Subcutaneous adipose tissue (tissue), 4 donors: Measurements from ENCODE around the gene SLC7A6OS. TPM values are rescaled to one million over a fixed set of nuclear protein-coding genes. Genes with fewer than 3 reads are reported as not detected.

Experiments used
- total RNA-seq, 4 donors: library from RNA; depleted of rRNA; stranded (reverse); fragments of >200 nt; gene quantifications; one replicate each; pipeline ENCODE4 v1.1.0, GENCODE V29; 2016
- TF ChIP-seq, protein P1 (sequence below): fragments of 450-650 bp; IDR thresholded peaks from one replicate; pipeline ENCODE4 v1.5.1; 2016; ENCODE audit warnings: low read depth, mild to moderate bottlenecking, control low read depth, antibody characterized with exemption, moderate library complexity

Gene SLC7A6OS
- total RNA-seq, 4 donors from 2014 or later = 10.4 to 16.8 (median 14.8) TPM

DNA sequence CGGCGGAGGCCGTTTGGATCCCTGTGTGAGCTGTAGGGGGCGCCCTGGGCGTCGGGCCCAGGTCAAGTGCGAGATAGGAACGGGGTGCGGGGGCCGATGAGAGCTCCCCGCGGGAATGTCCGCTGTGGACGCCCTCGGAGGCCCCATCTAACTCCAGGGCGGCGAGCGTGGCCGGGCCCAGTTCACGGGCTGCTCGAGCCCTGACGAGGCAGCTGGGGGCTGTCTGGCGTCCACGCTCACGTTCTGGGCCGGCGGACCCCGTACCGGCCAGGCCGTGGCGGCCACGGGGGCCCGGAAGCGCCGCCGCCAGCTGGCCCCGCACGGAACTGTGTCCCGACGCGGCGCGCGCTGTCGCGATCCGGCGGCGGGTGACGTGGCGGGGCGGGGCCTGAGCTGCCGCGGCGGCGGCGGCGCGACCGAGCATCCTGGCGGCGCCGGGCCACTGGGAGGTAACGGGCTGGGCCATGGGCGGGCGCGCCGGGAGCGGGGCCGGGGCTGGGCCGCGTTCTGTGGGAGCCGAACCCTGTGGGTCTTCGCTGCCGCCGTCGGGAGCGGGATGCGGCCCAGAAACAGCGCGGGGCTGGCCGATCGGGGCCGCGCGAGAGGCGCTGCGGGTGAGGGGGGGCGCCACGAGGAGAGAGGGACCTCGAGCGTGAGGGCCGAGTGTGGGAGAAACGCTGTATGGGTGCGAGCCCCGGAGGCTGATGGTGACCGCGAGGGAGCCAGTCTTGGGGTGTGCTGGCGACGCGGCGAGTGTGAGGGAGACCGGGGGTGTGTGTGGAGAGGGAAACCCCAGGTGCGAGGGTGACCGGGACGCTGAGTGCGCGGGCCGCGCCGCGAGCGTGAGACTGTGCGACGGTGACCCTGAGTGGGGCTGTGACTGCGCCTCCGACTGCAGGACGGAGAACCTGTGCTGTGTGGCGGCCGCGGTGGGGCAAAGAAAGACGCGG is 46.3 kb downstream of the SLC7A6OS start, which contains the start of gene SLC7A6:
TSS of gene SLC7A6 (plus strand) at position 399 of the 950 bp plus-strand sequence. CDS start 10,201 bp downstream, outside the sequence.
- TF ChIP-seq, protein P1, sequence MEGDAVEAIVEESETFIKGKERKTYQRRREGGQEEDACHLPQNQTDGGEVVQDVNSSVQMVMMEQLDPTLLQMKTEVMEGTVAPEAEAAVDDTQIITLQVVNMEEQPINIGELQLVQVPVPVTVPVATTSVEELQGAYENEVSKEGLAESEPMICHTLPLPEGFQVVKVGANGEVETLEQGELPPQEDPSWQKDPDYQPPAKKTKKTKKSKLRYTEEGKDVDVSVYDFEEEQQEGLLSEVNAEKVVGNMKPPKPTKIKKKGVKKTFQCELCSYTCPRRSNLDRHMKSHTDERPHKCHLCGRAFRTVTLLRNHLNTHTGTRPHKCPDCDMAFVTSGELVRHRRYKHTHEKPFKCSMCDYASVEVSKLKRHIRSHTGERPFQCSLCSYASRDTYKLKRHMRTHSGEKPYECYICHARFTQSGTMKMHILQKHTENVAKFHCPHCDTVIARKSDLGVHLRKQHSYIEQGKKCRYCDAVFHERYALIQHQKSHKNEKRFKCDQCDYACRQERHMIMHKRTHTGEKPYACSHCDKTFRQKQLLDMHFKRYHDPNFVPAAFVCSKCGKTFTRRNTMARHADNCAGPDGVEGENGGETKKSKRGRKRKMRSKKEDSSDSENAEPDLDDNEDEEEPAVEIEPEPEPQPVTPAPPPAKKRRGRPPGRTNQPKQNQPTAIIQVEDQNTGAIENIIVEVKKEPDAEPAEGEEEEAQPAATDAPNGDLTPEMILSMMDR = no peak

DNA sequence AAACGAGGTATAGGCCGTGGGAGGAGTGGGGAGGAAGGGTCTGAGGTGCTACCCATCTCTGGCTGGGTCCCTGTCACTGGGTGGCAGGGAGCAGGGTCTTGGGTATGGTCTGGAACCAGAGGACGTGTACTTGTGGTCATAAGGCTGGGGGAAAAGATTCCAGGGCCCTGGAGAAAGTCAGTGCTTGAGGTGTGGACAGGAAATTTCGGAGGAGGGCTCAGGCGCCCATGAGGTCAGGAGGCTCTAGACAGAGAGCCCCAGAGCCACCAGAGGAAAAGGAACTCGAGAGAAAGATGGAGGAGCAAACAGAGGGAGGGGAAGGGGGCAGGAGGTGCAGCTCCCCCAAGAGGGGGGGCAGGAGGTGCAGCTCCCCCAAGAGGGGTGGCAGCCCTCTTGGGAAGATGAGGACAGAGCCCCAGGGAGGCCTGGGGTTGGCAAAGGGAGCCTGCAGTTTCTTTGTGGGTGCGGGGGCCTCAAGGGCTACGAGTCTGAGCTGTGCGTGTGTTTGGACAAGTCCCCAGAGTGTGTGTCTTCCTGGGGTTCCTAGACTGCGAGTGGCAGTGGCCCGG is 47.1 kb downstream of the SLC7A6OS start:
- TF ChIP-seq, protein P1 = no peak

DNA sequence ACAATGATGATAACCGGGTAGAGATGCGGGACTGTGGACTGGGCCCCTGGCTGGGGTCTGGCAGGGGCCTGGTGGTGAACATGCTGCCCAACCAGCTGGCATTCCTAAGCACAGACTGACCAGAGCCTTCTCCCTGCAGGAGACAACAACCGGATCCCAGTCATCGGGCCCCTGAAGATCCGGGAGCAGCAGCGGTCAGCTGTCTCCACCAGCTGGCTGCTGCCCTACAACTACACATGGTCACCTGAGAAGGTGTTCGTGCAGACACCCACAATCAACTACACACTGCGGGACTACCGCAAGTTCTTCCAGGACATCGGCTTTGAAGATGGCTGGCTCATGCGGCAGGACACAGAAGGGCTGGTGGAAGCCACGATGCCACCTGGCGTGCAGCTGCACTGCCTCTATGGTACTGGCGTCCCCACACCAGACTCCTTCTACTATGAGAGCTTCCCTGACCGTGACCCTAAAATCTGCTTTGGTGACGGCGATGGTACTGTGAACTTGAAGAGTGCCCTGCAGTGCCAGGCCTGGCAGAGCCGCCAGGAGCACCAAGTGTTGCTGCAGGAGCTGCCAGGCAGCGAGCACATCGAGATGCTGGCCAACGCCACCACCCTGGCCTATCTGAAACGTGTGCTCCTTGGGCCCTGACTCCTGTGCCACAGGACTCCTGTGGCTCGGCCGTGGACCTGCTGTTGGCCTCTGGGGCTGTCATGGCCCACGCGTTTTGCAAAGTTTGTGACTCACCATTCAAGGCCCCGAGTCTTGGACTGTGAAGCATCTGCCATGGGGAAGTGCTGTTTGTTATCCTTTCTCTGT is 51.5 kb downstream of the SLC7A6OS start:
- TF ChIP-seq, protein P1 = no peak

DNA sequence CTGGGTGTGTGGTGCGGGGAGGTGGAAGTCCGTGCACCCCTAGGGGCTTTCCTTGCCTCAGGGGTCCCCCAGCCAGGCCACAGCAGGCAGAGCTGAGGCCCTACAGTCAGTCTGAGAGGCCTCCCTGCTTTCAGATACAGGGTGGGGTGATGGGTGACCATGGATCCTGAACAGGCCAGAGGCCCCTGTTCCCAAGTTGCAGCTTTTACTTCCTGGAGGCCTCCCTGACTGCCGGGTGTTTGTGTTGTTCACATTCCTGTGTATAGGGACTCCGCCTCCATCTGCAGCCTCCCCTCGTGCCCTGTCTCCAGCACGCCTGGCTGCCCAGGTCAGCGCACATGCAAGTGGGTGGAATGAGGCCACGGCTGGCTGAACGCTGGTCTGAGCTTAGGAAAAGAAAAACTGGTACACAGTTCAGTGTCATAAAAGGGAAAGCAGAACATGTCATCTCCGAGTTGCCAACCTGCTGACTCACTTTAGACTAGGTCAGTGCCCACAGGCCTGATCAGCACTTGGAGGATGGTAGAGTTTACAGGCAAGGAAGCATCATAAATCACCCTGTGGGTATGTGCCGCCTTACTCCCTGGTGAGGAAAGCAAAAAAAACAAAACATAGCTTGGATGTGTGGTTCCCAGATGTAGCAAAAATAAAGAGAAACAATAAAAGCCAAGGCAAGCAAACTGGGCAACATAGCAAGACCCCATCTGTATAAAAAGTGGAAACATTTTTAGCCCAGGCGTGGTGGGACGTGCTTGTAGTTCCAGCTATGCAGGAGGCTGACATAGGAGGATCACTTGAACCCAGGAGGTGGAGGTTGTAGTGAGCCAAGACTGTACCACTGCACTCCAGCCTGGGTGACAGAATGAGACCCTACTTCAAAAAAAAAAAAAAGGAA is 52.6 kb downstream of the SLC7A6OS start:
- TF ChIP-seq, protein P1 = no peak

DNA sequence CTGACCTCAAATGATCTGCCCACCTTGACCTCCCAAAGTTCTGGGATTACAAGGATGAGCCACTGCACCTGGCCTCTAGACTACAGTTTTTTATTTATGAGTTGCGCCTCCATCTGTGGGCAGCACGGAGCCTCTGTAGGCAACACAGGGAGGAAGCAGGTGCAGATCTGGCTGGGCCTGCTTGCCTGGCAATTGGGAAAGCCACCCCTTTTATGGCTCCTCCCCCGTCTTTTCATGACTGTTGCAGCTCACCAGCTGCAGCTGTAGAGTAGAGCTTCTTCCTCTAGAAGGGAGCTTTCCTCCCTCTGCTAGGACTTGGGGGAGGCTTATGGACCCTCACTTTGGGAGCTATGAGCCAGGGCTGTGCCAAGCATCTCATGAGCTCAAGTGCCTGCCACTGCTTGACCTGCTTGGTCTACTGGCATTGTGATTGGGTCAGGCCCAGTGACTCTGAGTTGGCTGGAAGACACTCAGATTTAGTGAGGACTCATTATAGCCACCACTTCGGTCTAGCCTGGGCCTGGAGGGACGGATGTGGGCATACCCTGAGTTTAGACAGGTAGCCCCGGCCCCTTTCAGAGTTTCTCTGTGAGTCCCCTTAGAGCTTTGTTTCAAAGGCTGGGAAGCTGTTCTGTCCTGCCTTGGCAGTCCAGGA is 53.4 kb downstream of the SLC7A6OS start:
- TF ChIP-seq, protein P1 = no peak

DNA sequence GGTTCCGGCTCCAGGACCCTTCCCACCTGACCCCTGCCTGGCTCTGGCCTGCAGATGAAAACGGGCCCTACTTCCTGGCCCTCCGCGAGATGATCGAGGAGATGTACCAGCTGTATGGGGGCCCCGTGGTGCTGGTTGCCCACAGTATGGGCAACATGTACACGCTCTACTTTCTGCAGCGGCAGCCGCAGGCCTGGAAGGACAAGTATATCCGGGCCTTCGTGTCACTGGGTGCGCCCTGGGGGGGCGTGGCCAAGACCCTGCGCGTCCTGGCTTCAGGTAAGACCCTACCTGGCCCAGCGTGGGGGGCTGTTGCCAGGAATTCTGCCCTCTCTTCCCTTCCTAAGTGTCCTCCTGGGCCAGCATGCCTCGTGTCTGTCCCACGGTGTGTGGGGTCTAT is 55.0 kb downstream of the SLC7A6OS start:
- TF ChIP-seq, protein P1 = no peak
